Keratinocyte (primary cell): ENCODE results near the gene IL17RC. TPM values are rescaled to one million over a fixed set of nuclear protein-coding genes. Genes with fewer than 3 reads are reported as not detected.
"Not testable (repeated sequence)": the region's sequence is repeated elsewhere in the genome, so short reads cannot be mapped to it uniquely, and the experiment has no call there.

Experiments used
- DNase-seq: peaks from one replicate; pipeline ENCODE4 v3.0.0-alpha.2; 2011; ENCODE audit warnings: low read depth, missing footprints, low spot score
- FAIRE-seq: peaks from 2 replicates; lab custom pipeline; 2011; peaks lifted over from hg19 to GRCh38; lab: Jason Lieb, UNC
- H2AFZ ChIP-seq: 2 replicates; pipeline ENCODE4 v1.6.0; 2012; ENCODE audit warnings: low read length, control low read depth, inconsistent platforms; ENCODE audit not compliant: control insufficient read depth
- H3K27ac ChIP-seq: 2 replicates; pipeline ENCODE4 v1.5.1; 2011; ENCODE audit warnings: low read length; ENCODE audit not compliant: control insufficient read depth, insufficient read depth
- H3K27me3 ChIP-seq: 3 replicates; pipeline ENCODE4 v1.6.0; 2011; ENCODE audit warnings: low read length; ENCODE audit not compliant: control insufficient read depth, insufficient read depth; ENCODE audit errors: extremely low read depth
- H3K36me3 ChIP-seq, 2 experiments: 2 replicates in 1 of 2; 3 replicates in 1 of 2; pipeline ENCODE4 v1.5.1; 2011; ENCODE audit warnings: low read length in 2 of 2, mild to moderate bottlenecking in 1 of 2; ENCODE audit not compliant: control insufficient read depth in 2 of 2, insufficient read depth in 2 of 2; ENCODE audit errors: extremely low read depth in 1 of 2
- H3K4me1 ChIP-seq: 3 replicates; pipeline ENCODE4 v1.5.1; 2011; ENCODE audit warnings: low read length; ENCODE audit not compliant: control insufficient read depth, insufficient read depth; ENCODE audit errors: extremely low read depth
- H3K4me2 ChIP-seq: 3 replicates; pipeline ENCODE4 v1.6.0; 2011; ENCODE audit warnings: low read depth, low read length; ENCODE audit not compliant: control insufficient read depth, insufficient read depth; ENCODE audit errors: extremely low read depth
- H3K4me3 ChIP-seq, 3 experiments: fragments of 200-600 bp in 1 of 3; sonication (generic) in 1 of 3; 2 replicates in 2 of 3; 3 replicates in 1 of 3; pipeline ENCODE4 v1.5.1; 2011 to 2016; ENCODE audit warnings: low read length in 3 of 3, mild to moderate bottlenecking in 3 of 3, control low read depth in 2 of 3, inconsistent platforms in 1 of 3, low read depth in 1 of 3, mixed read lengths in 1 of 3, mixed run types in 1 of 3, moderate library complexity in 1 of 3; ENCODE audit not compliant: control insufficient read depth in 2 of 3, insufficient read depth in 2 of 3; ENCODE audit errors: extremely low read depth in 1 of 3
- H3K79me2 ChIP-seq: 2 replicates; pipeline ENCODE4 v1.6.0; 2012; ENCODE audit warnings: low read length; ENCODE audit not compliant: control insufficient read depth, insufficient read depth
- H3K9ac ChIP-seq: 3 replicates; pipeline ENCODE4 v1.6.0; 2011; ENCODE audit warnings: low read length; ENCODE audit not compliant: control insufficient read depth, insufficient read depth; ENCODE audit errors: extremely low read depth
- H3K9me1 ChIP-seq: 3 replicates; pipeline ENCODE4 v1.6.0; 2011; ENCODE audit warnings: low read length; ENCODE audit not compliant: control insufficient read depth, insufficient read depth; ENCODE audit errors: extremely low read depth
- H3K9me3 ChIP-seq: 2 replicates; pipeline ENCODE4 v1.5.1; 2012; ENCODE audit warnings: low read depth, low read length; ENCODE audit not compliant: control insufficient read depth
- H4K20me1 ChIP-seq: 3 replicates; pipeline ENCODE4 v1.6.0; 2011; ENCODE audit warnings: low read length; ENCODE audit not compliant: control insufficient read depth, insufficient read depth; ENCODE audit errors: extremely low read depth
- EZH2 ChIP-seq: IDR thresholded peaks from one replicate; pipeline ENCODE4 v1.6.1; 2012; ENCODE audit warnings: inconsistent platforms, mild to moderate bottlenecking, low read length, moderate library complexity
- dilution Hi-C: fragments of 300-500 bp; cut with MboI; formaldehyde crosslinking; loops from one replicate; pipeline ENCODE4 v1.7.0; 2020; ENCODE audit warnings: low sequenced_read_pairs; ENCODE audit not compliant: extremely low pct_ligation_motif_present
- polyA plus RNA-seq, 5 experiments: library from polyadenylated mRNA; depleted of rRNA in 3 of 5; stranded (reverse) in 3 of 5; stranded (forward) in 1 of 5; unstranded in 1 of 5; fragments of >200 nt; gene quantifications; 1 replicate in 1 of 5; 2 replicates in 3 of 5; 3 replicates in 1 of 5; pipeline versions ENCODE4 v1.2.1 to v1.2.3, GENCODE V29; 2011 to 2012; ENCODE audit warnings: missing spikeins in 2 of 5, low read depth in 1 of 5, low replicate concordance in 1 of 5
- TF ChIP-seq, protein P1 (sequence below), 3 experiments: IDR thresholded peaks in 1 of 3; conservative IDR thresholded peaks in 1 of 3; optimal IDR thresholded peaks in 1 of 3; 2 replicates in 2 of 3; 3 replicates in 1 of 3; pipeline versions ENCODE3 to v1.5.1; 2011; ENCODE audit warnings: low read length in 3 of 3, mild to moderate bottlenecking in 3 of 3, moderate library complexity in 2 of 3, control low read depth in 1 of 3, inconsistent platforms in 1 of 3; ENCODE audit not compliant: insufficient read depth in 2 of 3; ENCODE audit errors: extremely low read depth in 1 of 3

The IL17RC gene
- polyA plus RNA-seq, 1 donor (not counting 4 experiments of a cell fraction or from before 2014, with no cell fraction given) = 6.3 TPM

DNA sequence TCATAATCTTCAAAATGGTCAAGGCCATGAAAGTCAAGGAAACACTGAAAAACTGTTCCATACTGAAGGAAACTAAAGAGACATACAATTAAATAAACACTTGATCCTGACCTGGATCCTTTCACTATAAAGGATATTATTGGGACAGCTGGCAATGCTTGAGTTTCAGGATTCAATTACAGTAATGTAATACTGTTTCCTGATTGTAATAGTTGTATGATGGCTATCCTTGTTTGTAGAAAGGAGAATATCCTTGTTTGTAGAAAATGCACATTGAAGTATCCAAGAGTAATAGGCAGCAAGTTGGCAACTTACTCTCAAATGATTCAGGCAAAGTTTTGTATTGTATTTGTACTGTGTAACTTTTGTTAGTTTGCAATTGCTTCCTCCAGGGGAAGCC, 41.5 kb upstream of the IL17RC start:
- no peak overlapping the region for H3K4me3 ChIP-seq
- no peaks in the 10 kb centered on the region for H3K9me1 ChIP-seq
- H3K79me2 ChIP-seq = no peaks in the 10 kb centered on the region
- TF ChIP-seq, protein P1, sequence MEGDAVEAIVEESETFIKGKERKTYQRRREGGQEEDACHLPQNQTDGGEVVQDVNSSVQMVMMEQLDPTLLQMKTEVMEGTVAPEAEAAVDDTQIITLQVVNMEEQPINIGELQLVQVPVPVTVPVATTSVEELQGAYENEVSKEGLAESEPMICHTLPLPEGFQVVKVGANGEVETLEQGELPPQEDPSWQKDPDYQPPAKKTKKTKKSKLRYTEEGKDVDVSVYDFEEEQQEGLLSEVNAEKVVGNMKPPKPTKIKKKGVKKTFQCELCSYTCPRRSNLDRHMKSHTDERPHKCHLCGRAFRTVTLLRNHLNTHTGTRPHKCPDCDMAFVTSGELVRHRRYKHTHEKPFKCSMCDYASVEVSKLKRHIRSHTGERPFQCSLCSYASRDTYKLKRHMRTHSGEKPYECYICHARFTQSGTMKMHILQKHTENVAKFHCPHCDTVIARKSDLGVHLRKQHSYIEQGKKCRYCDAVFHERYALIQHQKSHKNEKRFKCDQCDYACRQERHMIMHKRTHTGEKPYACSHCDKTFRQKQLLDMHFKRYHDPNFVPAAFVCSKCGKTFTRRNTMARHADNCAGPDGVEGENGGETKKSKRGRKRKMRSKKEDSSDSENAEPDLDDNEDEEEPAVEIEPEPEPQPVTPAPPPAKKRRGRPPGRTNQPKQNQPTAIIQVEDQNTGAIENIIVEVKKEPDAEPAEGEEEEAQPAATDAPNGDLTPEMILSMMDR (optimal IDR thresholded peaks at IDR 0.05 in 1 of 3, IDR thresholded peaks at IDR 0.05 in 1 of 3, conservative IDR thresholded peaks at IDR 0.05 in 1 of 3; ENCODE audit: extremely low read depth in 1 of 3, insufficient read depth in 2 of 3, low read length in 3 of 3) = no peak
- TF ChIP-seq EZH2 = no peak
- no peak overlapping the region for H2AFZ ChIP-seq
- H3K9ac ChIP-seq = no peak overlapping the region
- no peak for FAIRE-seq
- dilution Hi-C loops = no loop called here
- no peaks in the 10 kb centered on the region for H3K27me3 ChIP-seq
- no peaks in the 10 kb centered on the region for H4K20me1 ChIP-seq
- DNase-seq = no peak
- H3K4me1 ChIP-seq = peaks cover 3% of the 10 kb centered on the region
- H3K27ac ChIP-seq = no peak overlapping the region
- no peaks in the 10 kb centered on the region for H3K9me3 ChIP-seq
- H3K36me3 ChIP-seq = no peaks in the 10 kb centered on the region
- no peak overlapping the region for H3K4me2 ChIP-seq

DNA sequence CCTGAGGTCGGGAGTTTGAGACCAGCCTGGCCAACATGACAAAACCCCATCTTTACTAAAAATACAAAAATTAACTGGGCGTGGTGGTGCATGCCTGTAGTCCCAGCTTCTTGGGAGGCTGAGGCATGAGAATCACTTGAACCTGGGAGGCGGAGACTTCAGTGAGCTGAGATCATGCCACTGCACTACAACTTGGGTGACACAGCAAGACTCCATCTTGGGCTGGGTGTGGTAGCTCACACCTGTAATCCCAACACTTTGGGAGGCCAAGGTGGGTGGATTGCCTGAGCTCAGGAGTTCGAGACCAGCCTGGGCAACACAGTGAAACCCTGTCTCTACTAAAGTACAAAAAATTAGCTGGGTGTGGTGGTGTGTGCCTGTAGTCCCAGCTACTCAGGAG, 40.6 kb upstream of the IL17RC start:
- H3K79me2 ChIP-seq, H3K27me3 ChIP-seq, H3K27ac ChIP-seq, DNase-seq, H3K9me1 ChIP-seq, H4K20me1 ChIP-seq, dilution Hi-C loops, H3K4me1 ChIP-seq, H3K4me2 ChIP-seq, H3K4me3 ChIP-seq, H3K9me3 ChIP-seq, FAIRE-seq, H3K36me3 ChIP-seq, H3K9ac ChIP-seq, H2AFZ ChIP-seq: not testable (repeated sequence)

DNA sequence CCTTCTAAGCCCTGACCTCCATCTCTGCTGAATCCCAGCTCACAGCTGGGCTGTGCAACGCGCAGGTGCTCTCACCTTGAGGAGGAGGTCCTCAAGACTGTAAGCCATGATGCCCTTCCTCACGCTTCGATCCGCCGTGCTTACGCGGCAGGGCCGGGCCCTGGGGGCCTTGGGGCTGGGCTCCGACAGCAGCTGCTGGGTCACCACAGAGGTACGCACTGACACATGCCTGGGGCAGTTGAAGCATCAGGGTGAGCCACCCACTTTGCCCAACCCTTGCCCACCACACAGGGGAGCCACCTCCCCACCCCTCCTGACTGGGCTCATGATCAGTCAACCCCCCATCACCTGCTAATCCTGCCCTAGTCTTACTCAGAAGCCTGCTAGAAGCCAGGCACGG, 39.9 kb upstream of the IL17RC start:
- Histone ChIP-seq H3K36me3 (no peaks in the 10 kb centered on the region), H3K27ac (no peak overlapping the region), H3K9me1 (no peaks in the 10 kb centered on the region), H3K79me2 (no peaks in the 10 kb centered on the region), H3K4me3 (no peak overlapping the region), H2AFZ (no peak overlapping the region), H3K27me3 (no peaks in the 10 kb centered on the region), H3K4me1 (no peaks in the 10 kb centered on the region), H3K9me3 (no peaks in the 10 kb centered on the region), H4K20me1 (no peaks in the 10 kb centered on the region), H3K4me2 (no peak overlapping the region), H3K9ac (no peak overlapping the region)
- no peak for DNase-seq
- FAIRE-seq = no peak
- no peak for TF ChIP-seq EZH2
- TF ChIP-seq, protein P1 (optimal IDR thresholded peaks at IDR 0.05 in 1 of 3, IDR thresholded peaks at IDR 0.05 in 1 of 3, conservative IDR thresholded peaks at IDR 0.05 in 1 of 3; ENCODE audit: extremely low read depth in 1 of 3, insufficient read depth in 2 of 3, low read length in 3 of 3) = peak in 1 of 3 experiments; percentile 12
- dilution Hi-C loops = no loop called here
